Testis (tissue), 2 donors: Measurements from ENCODE around the gene LY6G6C.

Experiments
- CTCF ChIP-seq, 3 experiments: fragments of 450-650 bp in 2 of 3; fragments of 200-600 bp in 1 of 3; sonication (generic) in 1 of 3; IDR thresholded peaks; one replicate each; pipeline ENCODE4 v1.5.1; 2016 to 2019; ENCODE audit warnings: antibody characterized with exemption in 3 of 3, mild to moderate bottlenecking in 2 of 3, moderate library complexity in 1 of 3
- POLR2A ChIP-seq: fragments of 450-650 bp; IDR thresholded peaks from one replicate; pipeline ENCODE4 v1.6.1; 2017; ENCODE audit warnings: antibody characterized with exemption, mild to moderate bottlenecking, moderate library complexity

- TF ChIP-seq CTCF (IDR thresholded peaks at IDR 0.05) (no peak), POLR2A (no peak)
Observed at GRCh38 chr6:31730631-31731086, 9.1 kb upstream of the LY6G6C start.
